GM23338 (cell line): Measurements from ENCODE around the gene MORC2. TPM values are rescaled to one million over a fixed set of nuclear protein-coding genes. Genes with fewer than 3 reads are reported as not detected.

Experiments used
- ATAC-seq: fragments of 200-7000 bp; cut with Tn5 transposase; 3 replicates; pipeline ENCODE4 v1.9.1; 2020
- DNase-seq: peaks from one replicate; pipeline ENCODE4 v3.0.0-alpha.2; 2015; ENCODE audit warnings: low spot score
- H2AFZ ChIP-seq: fragments of 200-600 bp; sonication (generic); 2 replicates; pipeline ENCODE4 v1.8.0; 2016; ENCODE audit warnings: antibody characterized with exemption, mild to moderate bottlenecking, moderate library complexity
- H3F3A ChIP-seq: fragments of 200-600 bp; sonication (generic); replicated peaks from 2 replicates; pipeline ENCODE4 v1.8.0; 2017; ENCODE audit warnings: antibody characterized with exemption, mixed run types, low read depth
- H3K27ac ChIP-seq: fragments of 200-600 bp; sonication (generic); 2 replicates; pipeline ENCODE4 v1.6.1; 2016; ENCODE audit warnings: low read depth
- H3K27me3 ChIP-seq: fragments of 200-600 bp; sonication (generic); 2 replicates; pipeline ENCODE4 v1.8.0; 2016; ENCODE audit warnings: mild to moderate bottlenecking, mixed run types, moderate library complexity; ENCODE audit not compliant: insufficient read depth
- H3K36me3 ChIP-seq: fragments of 200-600 bp; sonication (generic); 2 replicates; pipeline ENCODE4 v1.8.0; 2016; ENCODE audit warnings: mild to moderate bottlenecking; ENCODE audit not compliant: insufficient read depth
- H3K4me1 ChIP-seq: fragments of 200-600 bp; sonication (generic); 2 replicates; pipeline ENCODE4 v1.8.0; 2016; ENCODE audit warnings: mild to moderate bottlenecking, moderate library complexity; ENCODE audit not compliant: insufficient read depth
- H3K4me2 ChIP-seq: fragments of 200-600 bp; sonication (generic); 2 replicates; pipeline ENCODE4 v1.7.1; 2017; ENCODE audit warnings: mixed run types
- H3K4me3 ChIP-seq: fragments of 200-600 bp; sonication (generic); 2 replicates; pipeline ENCODE4 v1.6.1; 2016; ENCODE audit warnings: mixed run types
- H3K79me2 ChIP-seq: fragments of 200-600 bp; sonication (generic); replicated peaks from 2 replicates; pipeline ENCODE4 v1.8.0; 2017; ENCODE audit warnings: mild to moderate bottlenecking; ENCODE audit not compliant: insufficient read depth
- H3K9me2 ChIP-seq: fragments of 200-600 bp; sonication (generic); 2 replicates; pipeline ENCODE4 v1.8.0; 2017; ENCODE audit not compliant: insufficient read depth
- H4K20me1 ChIP-seq: fragments of 200-600 bp; sonication (generic); replicated peaks from 2 replicates; pipeline ENCODE4 v1.8.0; 2017; ENCODE audit warnings: mild to moderate bottlenecking; ENCODE audit not compliant: insufficient read depth
- H3K27ac Mint-ChIP-seq: 2 replicates; pipeline ENCODE4 v1.8.0; 2020; ENCODE audit warnings: inconsistent platforms, mild to moderate bottlenecking, moderate library complexity, mixed read lengths
- H3K27me3 Mint-ChIP-seq: 3 replicates; pipeline ENCODE4 v1.8.0; 2022; ENCODE audit warnings: low read depth, mild to moderate bottlenecking, moderate library complexity, mixed read lengths, inconsistent platforms; ENCODE audit not compliant: insufficient read depth, poor library complexity
- H3K36me3 Mint-ChIP-seq: 3 replicates; pipeline ENCODE4 v1.8.0; 2021; ENCODE audit warnings: low read depth, mild to moderate bottlenecking, inconsistent platforms, moderate library complexity, mixed read lengths
- H3K4me1 Mint-ChIP-seq: 3 replicates; pipeline ENCODE4 v1.8.0; 2020; ENCODE audit warnings: mild to moderate bottlenecking, inconsistent platforms, mixed read lengths
- H3K4me3 Mint-ChIP-seq: 3 replicates; pipeline ENCODE4 v1.8.0; 2021; ENCODE audit warnings: moderate library complexity, mild to moderate bottlenecking, inconsistent platforms, mixed read lengths
- H3K9me3 Mint-ChIP-seq: 3 replicates; pipeline ENCODE4 v1.8.0; 2020; ENCODE audit warnings: moderate library complexity, mild to moderate bottlenecking, inconsistent platforms, mixed read lengths
- CREB1 ChIP-seq: fragments of 250-450 bp; sonication (Bioruptor Pico); IDR thresholded peaks from 2 replicates; pipeline ENCODE4 v1.5.0; 2020; ENCODE audit warnings: low read depth, mild to moderate bottlenecking, moderate library complexity
- CTCF ChIP-seq, 2 experiments: fragments of 200-600 bp in 1 of 2; sonication (generic) in 1 of 2; conservative IDR thresholded peaks; 2 replicates each; pipeline versions ENCODE4 v1.5.1 to v1.6.1; 2016 to 2017; ENCODE audit warnings: antibody characterized with exemption in 2 of 2, low read depth in 2 of 2, mild to moderate bottlenecking in 2 of 2, moderate library complexity in 1 of 2
- ETS1 ChIP-seq: IDR thresholded peaks from 2 replicates; pipeline ENCODE4 v1.6.1; 2016; ENCODE audit warnings: antibody characterized with exemption
- EZH2 ChIP-seq: fragments of 200-600 bp; sonication (generic); IDR thresholded peaks from one replicate; pipeline ENCODE4 v1.8.0; 2017; ENCODE audit warnings: antibody characterized with exemption, mild to moderate bottlenecking, low read depth; ENCODE audit not compliant: unreplicated experiment
- EZH2phosphoT487 ChIP-seq: fragments of 200-600 bp; sonication (generic); IDR thresholded peaks from one replicate; pipeline ENCODE4 v1.8.1; 2018; ENCODE audit warnings: antibody characterized with exemption; ENCODE audit not compliant: unreplicated experiment
- JUNB ChIP-seq: IDR thresholded peaks from one replicate; pipeline ENCODE4 v1.6.1; 2016; ENCODE audit warnings: antibody characterized with exemption; ENCODE audit not compliant: unreplicated experiment
- POLR2AphosphoS5 ChIP-seq: IDR thresholded peaks from 2 replicates; pipeline ENCODE4 v1.6.1; 2016; ENCODE audit warnings: antibody characterized with exemption, low read depth
- STAT1 ChIP-seq: IDR thresholded peaks from one replicate; pipeline ENCODE4 v1.6.1; 2016; ENCODE audit warnings: antibody characterized with exemption; ENCODE audit not compliant: unreplicated experiment
- ZNF114 ChIP-seq: fragments of 250-450 bp; sonication (Bioruptor Pico); IDR thresholded peaks from 2 replicates; pipeline ENCODE4 v1.5.0; 2020; ENCODE audit warnings: mild to moderate bottlenecking, moderate library complexity
- ZNF462 ChIP-seq: fragments of 250-450 bp; sonication (Bioruptor Pico); IDR thresholded peaks from 2 replicates; pipeline ENCODE4 v1.5.0; 2020; ENCODE audit warnings: mild to moderate bottlenecking, moderate library complexity
- polyA plus RNA-seq: library from polyadenylated mRNA; unstranded; fragments of >200 nt; fragmentation: Nextera tagmentation; extraction: Ambion mirVana; gene quantifications from 2 replicates; pipeline ENCODE4 v1.2.1, GENCODE V29; 2016
- total RNA-seq: library from RNA; depleted of rRNA; stranded (reverse); fragments of >200 nt; shearing (Covaris generic); gene quantifications from 2 replicates; pipeline ENCODE4 v1.2.3, GENCODE V29; 2014

MORC2 gene
- total and polyA plus RNA-seq, 2 experiments from 2014 or later: 33.1 to 63.8 TPM

GRCh38 chr22:30941363-30941740, 27.2 kb downstream of the MORC2 start (continued):
- TF ChIP-seq CTCF (conservative IDR thresholded peaks at IDR 0.05; ENCODE audit: low read depth in 2 of 2) (no peak), ETS1 (no peak), POLR2AphosphoS5 (no peak), JUNB (no peak), STAT1 (no peak), CREB1 (no peak)

- peaks cover 91% of the 10 kb centered on the region for H3K36me3 ChIP-seq
- no peak for ATAC-seq
- Mint-ChIP-seq H3K27me3 (peaks cover 3% of the 10 kb centered on the region), H3K27ac (no peak overlapping the region), H3K4me1 (no peaks in the 10 kb centered on the region), H3K4me3 (no peak overlapping the region), H3K36me3 (peaks cover 71% of the 10 kb centered on the region), H3K9me3 (no peaks in the 10 kb centered on the region)
- H3K27ac ChIP-seq: no peak overlapping the region
- no peak overlapping the region for H3K4me3 ChIP-seq
- H3F3A ChIP-seq: no peaks in the 10 kb centered on the region
- H3K9me2 ChIP-seq: no peaks in the 10 kb centered on the region
- no peaks in the 10 kb centered on the region for H3K27me3 ChIP-seq
- TF ChIP-seq ETS1: no peak
- no peak for TF ChIP-seq EZH2
- TF ChIP-seq CREB1: no peak
- no peak for TF ChIP-seq ZNF114
- H4K20me1 ChIP-seq: peaks cover 30% of the 10 kb centered on the region
- H3K4me2 ChIP-seq: no peak overlapping the region
- H2AFZ ChIP-seq: no peak overlapping the region
- no peak for DNase-seq
- peaks cover 7% of the 10 kb centered on the region; the same call in 1 of the 2 replicates for H3K79me2 ChIP-seq
- no peaks in the 10 kb centered on the region for H3K4me1 ChIP-seq
Measured at GRCh38 chr22:30940685-30941362, 27.8 kb downstream of the MORC2 start.

GRCh38 chr22:30934053-30934452, 34.5 kb downstream of the MORC2 start:
- Mint-ChIP-seq H3K4me1 (no peaks in the 10 kb centered on the region), H3K4me3 (no peak overlapping the region), H3K9me3 (no peaks in the 10 kb centered on the region; the same call in 2 of the 3 replicates), H3K36me3 (peaks cover 96% of the 10 kb centered on the region), H3K27me3 (peaks cover 9% of the 10 kb centered on the region), H3K27ac (no peak overlapping the region)
- no peaks in the 10 kb centered on the region for H3K27me3 ChIP-seq
- no peaks in the 10 kb centered on the region for H3K4me1 ChIP-seq
- peaks cover 10% of the 10 kb centered on the region for H4K20me1 ChIP-seq
- no peak for DNase-seq
- H3K36me3 ChIP-seq: peaks cover 64% of the 10 kb centered on the region
- H3K27ac ChIP-seq: no peak overlapping the region
- no peak overlapping the region for H3K4me2 ChIP-seq
- no peaks in the 10 kb centered on the region for H3F3A ChIP-seq
- no peak for TF ChIP-seq ZNF462
- no peak for TF ChIP-seq EZH2phosphoT487
- H3K4me3 ChIP-seq: no peak overlapping the region
- no peaks in the 10 kb centered on the region for H3K9me2 ChIP-seq
- H3K79me2 ChIP-seq: no peaks in the 10 kb centered on the region; the same call in 1 of the 2 replicates
- no peak for ATAC-seq
- no peak overlapping the region for H2AFZ ChIP-seq
